ENCODE measurements around the gene MMP15.

DNA sequence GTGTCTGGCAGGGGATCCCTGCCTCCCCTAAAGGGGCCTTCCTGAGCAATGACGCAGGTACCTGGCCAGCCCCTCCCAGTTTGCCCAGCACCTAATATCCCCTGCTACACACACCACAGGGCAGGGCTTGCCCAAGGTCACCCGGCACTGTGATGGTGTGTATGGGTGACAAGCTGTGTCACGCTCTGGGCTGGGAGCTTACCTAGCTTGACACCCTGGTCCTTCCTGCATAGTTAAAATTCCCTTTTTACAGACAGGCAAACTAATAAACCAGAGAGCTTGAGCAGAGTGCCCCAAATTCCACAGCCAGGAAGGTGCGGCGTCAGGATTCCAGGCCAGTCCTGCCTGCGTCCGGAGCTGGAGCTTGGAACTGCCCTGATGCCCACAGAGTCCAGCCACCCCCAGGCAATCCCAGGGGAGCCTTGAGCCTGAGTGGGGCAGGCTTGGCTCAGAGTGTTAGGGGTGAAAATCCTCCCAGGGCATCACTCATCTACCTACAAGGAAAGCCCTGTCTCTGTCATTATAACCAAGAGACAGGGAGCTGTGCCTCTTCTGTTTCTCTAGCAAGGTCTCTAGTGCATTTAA is 18.1 kb downstream of the MMP15 start:
- no peak for TF ChIP-seq POLR2A (IDR thresholded peaks at IDR 0.05)
- TF ChIP-seq, protein P1, sequence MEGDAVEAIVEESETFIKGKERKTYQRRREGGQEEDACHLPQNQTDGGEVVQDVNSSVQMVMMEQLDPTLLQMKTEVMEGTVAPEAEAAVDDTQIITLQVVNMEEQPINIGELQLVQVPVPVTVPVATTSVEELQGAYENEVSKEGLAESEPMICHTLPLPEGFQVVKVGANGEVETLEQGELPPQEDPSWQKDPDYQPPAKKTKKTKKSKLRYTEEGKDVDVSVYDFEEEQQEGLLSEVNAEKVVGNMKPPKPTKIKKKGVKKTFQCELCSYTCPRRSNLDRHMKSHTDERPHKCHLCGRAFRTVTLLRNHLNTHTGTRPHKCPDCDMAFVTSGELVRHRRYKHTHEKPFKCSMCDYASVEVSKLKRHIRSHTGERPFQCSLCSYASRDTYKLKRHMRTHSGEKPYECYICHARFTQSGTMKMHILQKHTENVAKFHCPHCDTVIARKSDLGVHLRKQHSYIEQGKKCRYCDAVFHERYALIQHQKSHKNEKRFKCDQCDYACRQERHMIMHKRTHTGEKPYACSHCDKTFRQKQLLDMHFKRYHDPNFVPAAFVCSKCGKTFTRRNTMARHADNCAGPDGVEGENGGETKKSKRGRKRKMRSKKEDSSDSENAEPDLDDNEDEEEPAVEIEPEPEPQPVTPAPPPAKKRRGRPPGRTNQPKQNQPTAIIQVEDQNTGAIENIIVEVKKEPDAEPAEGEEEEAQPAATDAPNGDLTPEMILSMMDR (IDR thresholded peaks at IDR 0.05), result no peak

All from heart left ventricle (tissue), 13 donors.